SK-N-SH (cell line): ENCODE results near the gene ZNF641. TPM values are rescaled to one million over a fixed set of nuclear protein-coding genes. Genes with fewer than 3 reads are reported as not detected.

Source experiments
- CTCF ChIA-PET: fragments of 300-600, 350-600 bp; formaldehyde crosslinking; extraction: SDS; loops from one replicate; lab custom pipeline; 2021; lab: Yijun Ruan, JAX
- POLR2A ChIA-PET: fragments of 350-600 bp; sonication (Branson Sonifier 250); formaldehyde crosslinking; extraction: SDS; loops from one replicate; lab custom pipeline; 2020; ENCODE audit warnings: antibody characterized with exemption, inconsistent platforms; lab: Yijun Ruan, JAX
- DNase-seq: peaks from one replicate; pipeline ENCODE4 v3.0.0; 2012
- H2AFZ ChIP-seq: fragments of 200-600 bp; sonication (generic); 2 replicates; pipeline ENCODE4 v1.8.1; 2016; ENCODE audit warnings: antibody characterized with exemption, mild to moderate bottlenecking, low read depth
- H3F3A ChIP-seq: fragments of 200-600 bp; sonication (generic); replicated peaks from 2 replicates; pipeline ENCODE3; 2016; ENCODE audit warnings: antibody characterized with exemption, mild to moderate bottlenecking; ENCODE audit not compliant: insufficient read depth
- H3K27ac ChIP-seq, 2 experiments: fragments of 200-500 bp in 1 of 2; fragments of 200-600 bp in 1 of 2; sonication (Bioruptor generic) in 1 of 2; sonication (generic), shearing (Covaris generic) in 1 of 2; 2 replicates each; pipeline versions ENCODE4 v1.5.1 to v1.6.1; 2014 to 2016; ENCODE audit warnings: low read depth in 2 of 2, inconsistent platforms in 1 of 2, low read length in 1 of 2, mild to moderate bottlenecking in 1 of 2, mixed read lengths in 1 of 2
- H3K27me3 ChIP-seq: fragments of 200-600 bp; sonication (generic), shearing (Covaris generic); 2 replicates; pipeline ENCODE4 v1.6.1; 2016; ENCODE audit warnings: mixed run types; ENCODE audit not compliant: insufficient read depth
- H3K36me3 ChIP-seq, 2 experiments: fragments of 200-500 bp in 1 of 2; fragments of 200-600 bp in 1 of 2; sonication (Bioruptor generic) in 1 of 2; sonication (generic) in 1 of 2; replicated peaks in 1 of 2; 2 replicates each; pipeline versions ENCODE3 to v1.5.1; 2014 to 2016; ENCODE audit warnings: low read length in 1 of 2, mild to moderate bottlenecking in 1 of 2; ENCODE audit not compliant: insufficient read depth in 2 of 2, control insufficient read depth in 1 of 2
- H3K4me1 ChIP-seq, 2 experiments: fragments of 200-500 bp in 1 of 2; fragments of 200-600 bp in 1 of 2; sonication (Bioruptor generic) in 1 of 2; sonication (generic), shearing (Covaris generic) in 1 of 2; 2 replicates each; pipeline versions ENCODE4 v1.5.1 to v1.6.1; 2014 to 2016; ENCODE audit warnings: low read depth in 1 of 2, low read length in 1 of 2, mixed run types in 1 of 2; ENCODE audit not compliant: insufficient read depth in 2 of 2, control insufficient read depth in 1 of 2
- H3K4me2 ChIP-seq: fragments of 200-600 bp; sonication (generic), shearing (Covaris generic); 2 replicates; pipeline ENCODE4 v1.6.1; 2017; ENCODE audit warnings: mixed run types
- H3K4me3 ChIP-seq, 2 experiments: fragments of 200-500 bp in 1 of 2; fragments of 200-600 bp in 1 of 2; sonication (Bioruptor generic) in 1 of 2; sonication (generic), shearing (Covaris generic) in 1 of 2; 2 replicates each; pipeline versions ENCODE4 v1.5.1 to v1.8.1; 2014 to 2016; ENCODE audit warnings: low read depth in 2 of 2, inconsistent platforms in 1 of 2, low read length in 1 of 2, mild to moderate bottlenecking in 1 of 2, mixed read lengths in 1 of 2, moderate library complexity in 1 of 2
- H3K79me2 ChIP-seq: fragments of 200-600 bp; sonication (generic); 2 replicates; pipeline ENCODE4 v1.8.1; 2017; ENCODE audit warnings: mild to moderate bottlenecking; ENCODE audit not compliant: insufficient read depth
- H3K9ac ChIP-seq: fragments of 200-600 bp; sonication (generic); 2 replicates; pipeline ENCODE4 v1.6.1; 2017; ENCODE audit warnings: mixed run types
- H3K9me2 ChIP-seq: fragments of 200-600 bp; sonication (generic); 2 replicates; pipeline ENCODE4 v1.6.1; 2017; ENCODE audit warnings: mixed run types
- H3K9me3 ChIP-seq: fragments of 200-600 bp; sonication (generic); 2 replicates; pipeline ENCODE4 v1.6.1; 2017; ENCODE audit warnings: mixed run types, mild to moderate bottlenecking, moderate library complexity
- H4K20me1 ChIP-seq: fragments of 200-600 bp; sonication (generic); 2 replicates; pipeline ENCODE4 v1.6.1; 2017; ENCODE audit warnings: mild to moderate bottlenecking, mixed run types; ENCODE audit not compliant: insufficient read depth
- CHD2 ChIP-seq: fragments of 150-350 bp; IDR thresholded peaks from 2 replicates; pipeline ENCODE4 v1.6.1; 2018; ENCODE audit warnings: low read length; ENCODE audit not compliant: partially characterized antibody
- CTCF ChIP-seq: fragments of 200-600 bp; sonication (generic); IDR thresholded peaks from 2 replicates; pipeline ENCODE4 v1.6.1; 2017; ENCODE audit warnings: antibody characterized with exemption, mild to moderate bottlenecking, moderate library complexity
- ELF1 ChIP-seq: IDR thresholded peaks from 2 replicates; pipeline ENCODE4 v1.4.0; 2012
- EP300 ChIP-seq, 2 experiments: IDR thresholded peaks; 2 replicates each; pipeline versions ENCODE4 v1.4.0 to v1.6.1; 2012; ENCODE audit warnings: borderline replicate concordance in 1 of 2, low read depth in 1 of 2, low read length in 1 of 2
- FOSL2 ChIP-seq: IDR thresholded peaks from 2 replicates; pipeline ENCODE4 v1.4.0; 2012; ENCODE audit warnings: low read depth, mild to moderate bottlenecking, moderate library complexity, borderline replicate concordance
- FOXJ3 ChIP-seq: sonication (generic); formaldehyde crosslinking; IDR thresholded peaks from 2 replicates; pipeline ENCODE4 v1.5.1; 2020; ENCODE audit warnings: mild to moderate bottlenecking, missing genetic modification reagents
- FOXM1 ChIP-seq: IDR thresholded peaks from 2 replicates; pipeline ENCODE4 v1.4.0; 2012; ENCODE audit warnings: low read depth, mild to moderate bottlenecking
- GABPA ChIP-seq: IDR thresholded peaks from 2 replicates; pipeline ENCODE4 v1.4.0; 2012; ENCODE audit warnings: low read depth, mild to moderate bottlenecking
- JUND ChIP-seq: IDR thresholded peaks from 2 replicates; pipeline ENCODE4 v1.4.0; 2012
- MAX ChIP-seq: IDR thresholded peaks from 2 replicates; pipeline ENCODE4 v1.4.0; 2012; ENCODE audit warnings: low read depth
- MEF2A ChIP-seq: IDR thresholded peaks from 2 replicates; pipeline ENCODE4 v1.4.0; 2012; ENCODE audit warnings: low read depth, borderline replicate concordance
- NFIC ChIP-seq: IDR thresholded peaks from 2 replicates; pipeline ENCODE4 v1.4.0; 2012; ENCODE audit warnings: borderline replicate concordance
- PBX3 ChIP-seq: IDR thresholded peaks from 2 replicates; pipeline ENCODE4; 2012
- RAD21 ChIP-seq: IDR thresholded peaks from 2 replicates; pipeline ENCODE4 v1.6.1; 2012; ENCODE audit warnings: mild to moderate bottlenecking, low read length
- RCOR1 ChIP-seq: fragments of 150-350 bp; IDR thresholded peaks from 2 replicates; pipeline ENCODE4 v1.6.1; 2017; ENCODE audit warnings: antibody characterized with exemption, low read length
- REST ChIP-seq: IDR thresholded peaks from 2 replicates; pipeline ENCODE4 v1.6.1; 2012; ENCODE audit warnings: mild to moderate bottlenecking, low read depth, low read length, moderate library complexity
- RXRA ChIP-seq: IDR thresholded peaks from 2 replicates; pipeline ENCODE4 v1.4.0; 2012; ENCODE audit warnings: low read depth, mild to moderate bottlenecking, borderline replicate concordance
- SIN3A ChIP-seq: IDR thresholded peaks from 2 replicates; pipeline ENCODE4 v1.6.1; 2012; ENCODE audit warnings: low read depth, mild to moderate bottlenecking, low read length, moderate library complexity, borderline replicate concordance
- TAF1 ChIP-seq: IDR thresholded peaks from 2 replicates; pipeline ENCODE4 v1.6.1; 2012; ENCODE audit warnings: low read depth, mild to moderate bottlenecking, low read length, moderate library complexity, borderline replicate concordance
- WGBS: methylation state at CpG from one replicate; pipeline ENCODE4 v1.1.6; 2017; ENCODE audit warnings: low lambda C conversion rate; 5-methylcytosine and 5-hydroxymethylcytosine counted together
- polyA plus RNA-seq, 3 experiments: library from polyadenylated mRNA; depleted of rRNA; stranded (reverse); fragments of >200 nt; gene quantifications; 2 replicates each; pipeline ENCODE4 v1.2.3, GENCODE V29; 2012

The ZNF641 gene
- polyA plus RNA-seq, 1 of the 3 experiments (the other 2 are of a cell fraction), result 1.9 TPM

GRCh38 chr12:48361664-48362339 lies 11.1 kb upstream of the ZNF641 start:
- H3K36me3 ChIP-seq, result no peaks in the 10 kb centered on the region
- 35% methylated on average over 2 of the region's 2 CpGs for WGBS
- H3K79me2 ChIP-seq, result no peaks in the 10 kb centered on the region

More at GRCh38 chr12:48361664-48362339, 11.1 kb upstream of the ZNF641 start:
- ChIA-PET CTCF (no interaction called here), POLR2A (no interaction called here)
- Histone ChIP-seq H2AFZ (no peak overlapping the region), H3K4me1 (no peaks in the 10 kb centered on the region), H3K9ac (no peak overlapping the region), H3F3A (no peaks in the 10 kb centered on the region), H4K20me1 (no peaks in the 10 kb centered on the region), H3K9me3 (no peaks in the 10 kb centered on the region), H3K27ac (no peak overlapping the region), H3K9me2 (no peaks in the 10 kb centered on the region), H3K4me2 (no peak overlapping the region), H3K4me3 (no peak overlapping the region), H3K27me3 (0 out of 2 replicates have a peak, but pooled peaks cover 4% of the 10 kb centered on the region)
- DNase-seq, result no peak
- TF ChIP-seq RAD21 (no peak), NFIC (no peak), FOXJ3 (CRISPR knock-in tag) (no peak), ELF1 (no peak), TAF1 (no peak), RCOR1 (no peak), MEF2A (no peak), CHD2 (no peak), RXRA (no peak), PBX3 (no peak), SIN3A (no peak), EP300 (IDR thresholded peaks at IDR 0.05; ENCODE audit: borderline replicate concordance in 1 of 2, low read depth in 1 of 2, low read length in 1 of 2) (no peak), REST (no peak), JUND (no peak), MAX (no peak), CTCF (no peak), FOXM1 (no peak), GABPA (no peak), FOSL2 (no peak)
